Activated naive CD8-positive, alpha-beta T cell treated with anti-CD3 and anti-CD28 coated beads for 36 hours (primary cell): Measurements from ENCODE around the gene NEO1. TPM values are rescaled to one million over a fixed set of nuclear protein-coding genes. Genes with fewer than 3 reads are reported as not detected.

ENCODE experiments used
- DNase-seq: peaks from one replicate; pipeline ENCODE4 v3.0.0; 2021
- H3K27ac Mint-ChIP-seq: one replicate; pipeline ENCODE4 v1.8.0; 2022; ENCODE audit warnings: mild to moderate bottlenecking, moderate library complexity, mixed read lengths
- H3K27me3 Mint-ChIP-seq: one replicate; pipeline ENCODE4 v1.8.0; 2022; ENCODE audit warnings: mild to moderate bottlenecking, mixed read lengths
- H3K36me3 Mint-ChIP-seq: one replicate; pipeline ENCODE4 v1.8.0; 2021; ENCODE audit warnings: mild to moderate bottlenecking, mixed read lengths
- H3K4me1 Mint-ChIP-seq: one replicate; pipeline ENCODE4 v1.8.0; 2021; ENCODE audit warnings: mixed read lengths
- H3K4me3 Mint-ChIP-seq: one replicate; pipeline ENCODE4 v1.8.0; 2022; ENCODE audit warnings: mild to moderate bottlenecking, moderate library complexity, mixed read lengths
- H3K9me3 Mint-ChIP-seq: one replicate; pipeline ENCODE4 v1.8.0; 2022; ENCODE audit warnings: mixed read lengths
- total RNA-seq, 2 experiments: library from RNA; stranded (reverse); gene quantifications; one replicate each; pipeline ENCODE4 v1.2.3, GENCODE V29; 2021

The NEO1 gene
- total RNA-seq, 2 experiments from 2014 or later = 4.1 to 4.7 TPM

- Mint-ChIP-seq H3K4me3 (no peak overlapping the region), H3K4me1 (no peaks in the 10 kb centered on the region), H3K27me3 (peaks cover 43% of the 10 kb centered on the region), H3K36me3 (no peaks in the 10 kb centered on the region), H3K27ac (no peak overlapping the region), H3K9me3 (no peaks in the 10 kb centered on the region)
- DNase-seq = no peak
These were observed 29.2 kb upstream of the NEO1 start for GRCh38 chr15:73023071-73023470.

DNA sequence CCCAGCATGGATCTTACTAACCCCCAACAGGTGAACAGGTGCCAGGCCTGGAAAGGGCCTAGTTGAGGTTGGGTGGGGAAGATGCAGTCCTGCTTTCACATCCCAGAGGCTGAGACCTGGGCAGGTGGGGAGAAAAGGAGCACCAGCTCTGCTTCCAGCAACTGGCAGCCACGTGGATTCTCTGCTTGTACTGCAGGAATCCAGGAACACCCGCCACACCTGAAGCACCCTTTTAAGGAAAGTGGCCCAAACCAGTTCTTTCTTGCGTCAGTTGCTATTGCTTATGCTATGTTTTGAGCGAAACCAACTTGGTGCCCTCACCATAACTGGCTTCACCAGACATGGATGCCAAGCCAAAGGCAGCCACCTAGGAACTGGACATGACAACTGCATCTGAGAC is 28.1 kb upstream of the NEO1 start:
- Mint-ChIP-seq H3K36me3 (no peaks in the 10 kb centered on the region), H3K27ac (no peak overlapping the region), H3K27me3 (peaks cover 45% of the 10 kb centered on the region), H3K9me3 (no peaks in the 10 kb centered on the region), H3K4me1 (no peaks in the 10 kb centered on the region), H3K4me3 (no peak overlapping the region)
- DNase-seq = no peak

DNA sequence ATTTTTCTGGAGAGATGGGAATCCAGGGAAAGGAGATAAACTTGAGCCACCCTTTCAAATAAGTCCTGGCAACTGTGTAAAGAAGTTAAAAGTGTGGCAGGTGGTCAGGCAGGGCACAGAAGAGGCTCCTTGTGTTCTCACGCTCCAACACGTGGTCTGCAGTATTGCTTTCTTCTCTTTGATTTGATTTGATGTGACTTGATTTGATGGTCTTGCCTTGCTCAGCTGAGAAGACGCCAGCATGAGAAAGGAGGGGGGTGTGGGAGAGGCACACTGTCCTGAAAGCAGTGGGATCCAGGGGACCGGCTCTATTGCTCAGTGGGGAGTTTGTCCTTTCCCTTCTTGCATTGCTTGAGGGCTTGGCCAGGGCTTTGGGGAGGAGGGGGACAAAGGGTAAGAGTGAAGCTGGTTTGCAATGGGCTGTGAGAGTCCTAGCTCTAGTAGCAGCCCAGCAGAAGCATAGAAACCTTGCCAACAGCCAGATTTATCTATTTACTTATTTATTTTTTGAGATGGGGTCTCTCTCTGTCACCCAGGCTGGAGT is 25.7 kb upstream of the NEO1 start:
- Mint-ChIP-seq H3K9me3 (no peaks in the 10 kb centered on the region), H3K36me3 (no peaks in the 10 kb centered on the region), H3K4me3 (no peak overlapping the region), H3K27me3 (peaks cover 32% of the 10 kb centered on the region), H3K4me1 (no peaks in the 10 kb centered on the region), H3K27ac (no peak overlapping the region)
- no peak for DNase-seq

DNA sequence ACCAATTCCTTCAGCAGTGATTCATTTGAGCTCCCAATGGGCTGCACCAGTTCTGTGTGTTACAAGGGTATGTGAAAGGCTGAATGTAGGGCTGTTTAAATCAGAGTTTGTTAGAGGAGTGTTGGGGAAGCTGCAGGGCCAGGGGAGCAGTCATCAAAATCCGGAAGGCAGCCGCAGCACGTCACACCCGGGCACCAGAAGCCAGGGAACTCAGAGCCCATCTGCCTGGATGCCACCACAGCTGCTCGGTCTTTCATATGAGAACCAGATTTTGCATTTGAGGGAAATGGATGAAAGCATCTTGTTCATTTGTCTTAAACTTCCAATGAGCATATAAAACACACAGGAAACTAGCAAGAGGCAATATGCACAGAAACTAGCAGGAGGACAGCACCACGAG is 24.2 kb upstream of the NEO1 start:
- Mint-ChIP-seq H3K4me3 (no peak overlapping the region), H3K27ac (no peak overlapping the region), H3K9me3 (no peaks in the 10 kb centered on the region), H3K4me1 (no peaks in the 10 kb centered on the region), H3K27me3 (peaks cover 31% of the 10 kb centered on the region), H3K36me3 (no peaks in the 10 kb centered on the region)
- no peak for DNase-seq

- H3K27ac Mint-ChIP-seq = no peak overlapping the region
- H3K27me3 Mint-ChIP-seq = peaks cover 32% of the 10 kb centered on the region
- H3K36me3 Mint-ChIP-seq = no peaks in the 10 kb centered on the region
- no peak overlapping the region for H3K4me3 Mint-ChIP-seq
- no peaks in the 10 kb centered on the region for H3K4me1 Mint-ChIP-seq
- no peaks in the 10 kb centered on the region for H3K9me3 Mint-ChIP-seq
- no peak for DNase-seq
These were observed 23.3 kb upstream of the NEO1 start for GRCh38 chr15:73028831-73029451.

GRCh38 chr15:73030122-73030679 is 22.1 kb upstream of the NEO1 start:
- Mint-ChIP-seq H3K9me3 (no peaks in the 10 kb centered on the region), H3K36me3 (no peaks in the 10 kb centered on the region), H3K4me3 (no peak overlapping the region), H3K27ac (no peak overlapping the region), H3K27me3 (peaks cover 33% of the 10 kb centered on the region), H3K4me1 (no peaks in the 10 kb centered on the region)
- DNase-seq = no peak

DNA sequence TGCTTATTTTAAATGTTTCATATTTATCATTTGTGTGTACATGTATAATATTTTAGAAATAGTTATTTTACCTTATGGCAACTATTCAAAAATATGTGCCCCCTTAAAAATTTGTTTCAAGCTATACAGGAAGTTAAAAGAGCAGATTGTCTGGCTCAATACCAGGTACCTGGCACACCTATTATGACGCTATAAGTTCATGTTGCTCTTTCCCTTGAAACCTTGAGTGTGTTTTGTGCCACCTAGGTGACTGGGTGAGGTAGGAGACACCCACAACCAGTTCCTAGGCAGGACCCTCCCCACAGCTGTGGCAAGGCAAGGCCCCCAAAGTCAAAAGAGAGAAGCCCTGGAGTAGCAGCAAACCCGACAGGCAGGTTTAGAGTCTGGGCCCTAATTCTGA is 20.6 kb upstream of the NEO1 start:
- no peak overlapping the region for H3K4me3 Mint-ChIP-seq
- H3K36me3 Mint-ChIP-seq = no peaks in the 10 kb centered on the region
- no peak overlapping the region for H3K27ac Mint-ChIP-seq
- H3K27me3 Mint-ChIP-seq = peaks cover 33% of the 10 kb centered on the region
- no peaks in the 10 kb centered on the region for H3K4me1 Mint-ChIP-seq
- no peak for DNase-seq
- no peaks in the 10 kb centered on the region for H3K9me3 Mint-ChIP-seq

- no peak for DNase-seq
- H3K36me3 Mint-ChIP-seq = no peaks in the 10 kb centered on the region
- no peak overlapping the region for H3K27ac Mint-ChIP-seq
These were observed 18.7 kb upstream of the NEO1 start for GRCh38 chr15:73033611-73034010.

DNA sequence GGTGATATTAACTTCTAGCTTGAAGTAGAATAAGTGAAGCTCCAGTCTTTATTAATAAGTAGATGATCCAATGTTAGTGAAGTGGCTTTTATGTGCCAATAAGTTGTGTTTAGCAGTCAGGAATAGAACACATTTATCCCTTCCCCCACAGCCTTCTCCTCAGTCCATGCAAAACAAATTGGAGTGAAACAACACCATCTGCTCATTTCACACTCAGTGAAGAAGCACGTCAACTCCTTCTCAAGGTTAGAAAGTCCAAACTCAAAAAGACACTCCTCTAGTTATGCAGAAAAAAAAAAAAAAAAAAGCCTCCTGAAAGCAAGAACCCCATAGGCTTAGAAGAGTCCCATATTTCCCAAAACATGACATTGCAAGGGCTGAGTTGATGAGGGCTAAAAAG is 18.0 kb upstream of the NEO1 start:
- H3K9me3 Mint-ChIP-seq = no peaks in the 10 kb centered on the region
- H3K27me3 Mint-ChIP-seq = peaks cover 21% of the 10 kb centered on the region
- H3K36me3 Mint-ChIP-seq = no peaks in the 10 kb centered on the region
- H3K4me3 Mint-ChIP-seq = no peak overlapping the region
- H3K27ac Mint-ChIP-seq = no peak overlapping the region
- DNase-seq = no peak
- H3K4me1 Mint-ChIP-seq = no peaks in the 10 kb centered on the region

More at GRCh38 chr15:73033611-73034010, 18.7 kb upstream of the NEO1 start:
- H3K9me3 Mint-ChIP-seq = no peaks in the 10 kb centered on the region
- no peak overlapping the region for H3K4me3 Mint-ChIP-seq
- H3K4me1 Mint-ChIP-seq = no peaks in the 10 kb centered on the region
- peaks cover 21% of the 10 kb centered on the region for H3K27me3 Mint-ChIP-seq

DNA sequence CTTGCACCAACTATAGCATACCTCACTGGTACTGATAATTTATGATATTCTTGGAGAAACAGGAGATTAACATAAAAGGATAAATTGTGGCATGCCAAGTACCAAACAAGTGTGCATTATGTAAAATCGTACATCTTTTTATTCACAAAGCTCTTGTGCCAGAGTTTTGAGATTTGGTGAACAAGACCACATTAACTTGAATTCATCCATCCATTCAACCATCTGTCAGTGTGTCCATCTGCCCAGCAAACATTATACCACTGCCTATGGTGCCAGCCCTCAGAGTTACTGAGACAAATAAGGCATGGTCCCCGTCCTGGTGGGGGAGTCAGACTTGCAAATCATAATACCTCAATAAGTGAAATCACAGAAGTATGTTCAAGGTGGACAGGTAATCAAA is 17.0 kb upstream of the NEO1 start:
- no peaks in the 10 kb centered on the region for H3K36me3 Mint-ChIP-seq
- H3K27me3 Mint-ChIP-seq = peaks cover 15% of the 10 kb centered on the region
- H3K4me3 Mint-ChIP-seq = no peak overlapping the region
- H3K27ac Mint-ChIP-seq = no peak overlapping the region
- H3K9me3 Mint-ChIP-seq = no peaks in the 10 kb centered on the region
- DNase-seq = no peak
- H3K4me1 Mint-ChIP-seq = no peaks in the 10 kb centered on the region

DNA sequence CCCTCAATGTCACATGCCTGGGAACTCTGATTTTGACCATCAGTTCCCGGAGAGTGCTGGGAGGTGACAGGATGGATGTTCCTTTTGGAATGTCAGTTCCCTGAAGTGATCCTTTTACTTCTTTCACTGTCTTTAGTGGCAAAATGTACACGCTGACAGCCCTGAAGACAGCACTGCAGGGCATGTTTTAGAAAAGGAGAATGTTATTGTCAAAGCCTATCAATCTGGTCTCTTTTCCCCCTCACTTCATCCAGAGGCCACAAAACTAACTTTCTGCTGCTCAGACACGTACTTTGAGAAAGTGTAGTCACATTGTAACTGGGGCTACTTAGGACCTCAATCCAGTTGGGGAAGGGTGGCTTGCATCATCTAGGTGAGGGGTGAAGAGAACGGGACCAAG is 14.0 kb upstream of the NEO1 start:
- H3K4me3 Mint-ChIP-seq = no peak overlapping the region
- no peaks in the 10 kb centered on the region for H3K36me3 Mint-ChIP-seq
- no peak overlapping the region for H3K27ac Mint-ChIP-seq
- no peaks in the 10 kb centered on the region for H3K9me3 Mint-ChIP-seq
- peaks cover 8% of the 10 kb centered on the region for H3K27me3 Mint-ChIP-seq
- no peaks in the 10 kb centered on the region for H3K4me1 Mint-ChIP-seq
- DNase-seq = no peak

DNA sequence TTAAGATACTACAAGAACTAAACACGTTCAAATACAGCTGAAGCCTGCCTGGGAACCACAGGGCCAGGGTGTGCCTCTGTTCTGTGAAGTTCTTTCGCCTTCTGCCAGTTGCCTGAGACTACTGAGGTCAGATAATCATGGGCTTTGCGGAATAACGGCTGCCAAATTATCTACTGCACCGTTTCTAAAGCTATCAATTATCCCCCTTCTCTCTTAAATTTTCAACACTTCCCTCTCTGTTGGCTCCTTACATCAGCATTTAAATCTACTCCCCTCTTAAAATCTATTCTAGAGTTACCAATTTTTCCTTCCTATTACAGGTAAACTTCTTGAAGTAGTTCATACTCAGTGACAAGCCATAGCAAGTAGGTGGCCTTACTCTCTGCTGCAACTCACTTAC is 6.2 kb upstream of the NEO1 start:
- no peaks in the 10 kb centered on the region for H3K9me3 Mint-ChIP-seq

GRCh38 chr15:73047882-73048281 is 4.4 kb upstream of the NEO1 start:
- no peak overlapping the region for H3K4me3 Mint-ChIP-seq
- H3K36me3 Mint-ChIP-seq = no peaks in the 10 kb centered on the region
- H3K9me3 Mint-ChIP-seq = no peaks in the 10 kb centered on the region
- H3K27me3 Mint-ChIP-seq = peaks cover 30% of the 10 kb centered on the region
- DNase-seq = no peak
- H3K27ac Mint-ChIP-seq = no peak overlapping the region
- H3K4me1 Mint-ChIP-seq = peaks cover 5% of the 10 kb centered on the region

More for the DNA sequence above, 6.2 kb upstream of the NEO1 start:
- Mint-ChIP-seq H3K36me3 (no peaks in the 10 kb centered on the region), H3K27me3 (peaks cover 29% of the 10 kb centered on the region), H3K27ac (no peak overlapping the region), H3K4me3 (no peak overlapping the region), H3K4me1 (peaks cover 2% of the 10 kb centered on the region)
- DNase-seq = no peak

DNA sequence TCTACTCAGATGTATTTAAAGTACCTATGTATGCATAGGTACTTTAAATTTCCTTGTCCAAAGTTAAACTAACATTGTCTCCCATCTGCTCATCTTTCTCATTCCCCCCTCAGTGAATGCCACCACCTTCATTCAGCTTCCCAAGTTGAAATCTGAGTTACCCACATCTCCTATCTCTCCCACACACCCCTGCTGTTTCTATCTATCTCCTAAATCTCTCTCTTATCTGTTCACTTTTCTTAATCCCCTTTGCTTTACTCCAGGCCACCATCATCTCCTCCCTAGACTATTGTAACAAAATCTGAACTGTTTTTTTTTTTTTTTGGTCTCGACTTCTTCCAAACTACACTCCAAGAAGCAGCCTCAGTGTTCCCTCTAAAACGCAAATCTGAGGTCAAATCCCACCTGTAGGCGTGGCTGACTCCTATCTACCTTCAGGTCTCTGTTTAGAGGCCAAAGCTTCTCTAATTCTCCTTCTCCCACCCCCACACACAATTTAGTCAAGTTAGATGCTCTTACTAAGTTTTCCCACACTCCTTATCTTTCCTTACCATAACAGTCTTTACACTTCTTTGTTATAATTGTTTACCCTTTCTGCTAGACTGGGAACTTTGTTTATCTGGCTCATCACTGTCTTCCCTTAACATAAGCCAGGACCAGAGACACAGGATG is 3.5 kb upstream of the NEO1 start:
- Mint-ChIP-seq H3K27ac (no peak overlapping the region), H3K36me3 (no peaks in the 10 kb centered on the region), H3K4me3 (no peak overlapping the region), H3K27me3 (peaks cover 37% of the 10 kb centered on the region), H3K9me3 (no peaks in the 10 kb centered on the region), H3K4me1 (peaks cover 12% of the 10 kb centered on the region)
- no peak for DNase-seq

GRCh38 chr15:73049564-73050215 is 2.6 kb upstream of the NEO1 start:
- Mint-ChIP-seq H3K4me3 (no peak overlapping the region), H3K27ac (no peak overlapping the region), H3K27me3 (peaks cover 37% of the 10 kb centered on the region), H3K4me1 (peaks cover 12% of the 10 kb centered on the region), H3K36me3 (no peaks in the 10 kb centered on the region), H3K9me3 (no peaks in the 10 kb centered on the region)
- DNase-seq = no peak
